HG02759 (cell line): ENCODE measurements around the gene POLR2H.

Source experiments
- ATAC-seq: cut with Tn5 transposase; IDR thresholded peaks from one replicate; pipeline ENCODE4 v1.9.1; 2021; ENCODE audit warnings: mild to moderate bottlenecking, moderate library complexity; ENCODE audit not compliant: unreplicated experiment

POLR2H gene

DNA sequence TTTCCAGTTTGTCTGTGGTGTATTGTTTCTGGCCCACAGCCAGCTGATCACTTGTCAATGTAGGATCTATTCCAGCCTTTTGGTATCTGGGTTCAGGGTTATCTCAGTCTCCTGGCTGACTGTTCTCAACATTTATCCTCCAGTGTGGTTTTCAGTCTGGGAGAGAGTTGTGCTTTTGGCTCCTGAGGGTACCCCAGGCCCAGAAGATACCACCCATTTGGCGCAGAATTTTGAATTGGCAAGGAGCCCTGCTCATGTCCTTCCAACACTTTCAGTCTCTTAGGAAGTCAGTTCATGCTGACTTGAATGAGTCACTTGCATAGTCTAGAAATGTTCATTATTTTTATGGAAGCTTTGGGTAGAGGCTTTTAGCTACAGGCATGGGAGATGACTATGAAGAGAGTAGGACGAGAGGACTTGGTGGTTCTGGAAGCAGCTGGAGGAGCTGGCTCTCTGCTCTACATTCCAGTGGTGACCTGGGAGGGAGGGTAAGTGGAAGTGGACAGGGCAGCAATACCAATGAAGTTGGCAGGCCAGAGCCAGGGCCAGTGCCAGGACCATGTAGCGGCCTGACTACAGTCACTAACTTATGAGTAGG, 7.2 kb downstream of the POLR2H start:
- no peak for ATAC-seq

DNA sequence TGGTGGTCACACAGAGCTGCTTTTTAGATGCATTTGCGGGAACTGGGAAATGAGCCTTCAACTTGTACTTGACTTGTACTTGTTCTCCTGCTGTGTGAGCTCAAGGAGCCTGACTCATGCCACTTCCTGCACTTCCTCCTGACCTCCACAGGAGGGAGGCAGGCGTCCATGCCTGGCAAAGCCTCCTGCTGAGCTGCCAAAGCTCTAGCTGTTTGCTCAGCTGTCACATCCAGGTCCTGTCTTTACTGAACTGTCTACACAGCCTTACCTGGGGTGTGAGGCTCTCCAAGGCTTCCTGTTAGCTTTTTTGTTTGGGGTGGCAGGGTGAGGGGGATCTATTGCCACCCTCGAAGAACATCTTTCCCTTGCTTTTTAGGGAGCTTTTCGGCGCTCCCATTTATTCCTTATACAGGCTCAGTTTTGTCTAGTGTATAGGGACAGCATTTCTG, 10.1 kb downstream of the POLR2H start:
- ATAC-seq, result peak; percentile 76

DNA sequence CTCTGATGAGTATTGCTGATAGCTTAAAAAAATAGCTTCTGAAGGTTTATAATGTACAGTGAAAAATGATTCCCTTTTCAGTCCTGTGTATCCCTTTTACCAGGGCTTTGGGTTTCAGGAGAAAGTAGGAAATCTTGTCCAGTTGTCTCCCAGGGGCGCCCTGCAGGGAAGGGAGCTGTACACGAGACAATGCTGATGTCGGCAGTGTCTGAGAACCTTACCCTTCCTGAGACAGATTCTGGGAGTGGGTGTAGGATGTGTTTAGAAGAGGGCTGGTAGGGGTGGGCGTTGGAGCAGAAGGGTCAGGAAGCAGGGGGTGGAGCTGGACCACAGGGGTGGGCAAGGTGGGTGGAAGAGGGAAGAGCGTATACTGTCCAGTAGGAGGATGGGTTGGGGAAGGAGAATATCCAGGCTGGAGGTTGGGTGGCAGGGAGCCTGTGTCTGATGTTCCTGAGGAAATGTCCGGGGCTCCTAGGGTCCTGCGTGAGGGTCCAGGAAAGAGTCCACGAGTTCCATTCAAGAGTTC, 10.8 kb downstream of the POLR2H start:
- ATAC-seq, result no peak

DNA sequence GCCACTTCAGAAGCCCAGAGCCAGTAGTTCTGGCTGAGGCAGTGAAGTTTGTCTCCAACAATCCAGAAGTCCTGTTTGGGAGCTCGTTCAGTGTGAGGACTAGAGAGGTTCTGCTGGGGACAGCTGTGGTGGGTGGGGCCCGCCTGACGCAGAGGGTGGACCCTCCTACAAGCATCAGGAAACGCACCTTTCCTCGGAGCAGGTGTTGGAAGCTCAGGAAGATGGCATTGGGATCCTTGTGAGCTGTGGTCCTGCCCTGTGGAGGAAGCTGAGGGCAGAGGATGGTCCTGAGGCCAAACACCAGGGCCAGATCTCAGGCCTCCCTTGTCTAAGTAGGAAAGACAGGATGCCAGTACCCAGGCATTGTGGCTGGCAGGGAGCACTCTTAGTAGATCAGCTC, 11.4 kb downstream of the POLR2H start:
- no peak for ATAC-seq

DNA sequence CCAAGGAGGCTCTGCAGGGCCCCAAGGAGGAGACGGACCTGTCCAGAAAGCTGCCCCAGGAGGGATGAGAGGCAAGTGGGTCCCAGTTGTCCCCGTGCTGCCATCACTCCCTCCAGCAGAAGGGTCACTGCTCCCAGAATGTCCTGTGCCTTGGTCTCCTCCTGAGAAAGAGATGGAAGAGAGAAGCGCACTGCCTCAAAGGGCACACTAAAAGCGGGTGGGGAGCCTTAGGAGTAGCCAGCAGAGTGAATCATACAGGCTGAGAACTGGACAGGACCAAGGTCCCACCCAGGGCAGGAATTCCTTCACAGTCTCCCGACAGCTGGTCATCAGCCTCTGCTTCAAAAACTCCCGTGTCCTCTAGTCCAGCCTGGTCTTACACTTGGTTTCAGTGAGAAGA, 11.9 kb downstream of the POLR2H start:
- no peak for ATAC-seq

DNA sequence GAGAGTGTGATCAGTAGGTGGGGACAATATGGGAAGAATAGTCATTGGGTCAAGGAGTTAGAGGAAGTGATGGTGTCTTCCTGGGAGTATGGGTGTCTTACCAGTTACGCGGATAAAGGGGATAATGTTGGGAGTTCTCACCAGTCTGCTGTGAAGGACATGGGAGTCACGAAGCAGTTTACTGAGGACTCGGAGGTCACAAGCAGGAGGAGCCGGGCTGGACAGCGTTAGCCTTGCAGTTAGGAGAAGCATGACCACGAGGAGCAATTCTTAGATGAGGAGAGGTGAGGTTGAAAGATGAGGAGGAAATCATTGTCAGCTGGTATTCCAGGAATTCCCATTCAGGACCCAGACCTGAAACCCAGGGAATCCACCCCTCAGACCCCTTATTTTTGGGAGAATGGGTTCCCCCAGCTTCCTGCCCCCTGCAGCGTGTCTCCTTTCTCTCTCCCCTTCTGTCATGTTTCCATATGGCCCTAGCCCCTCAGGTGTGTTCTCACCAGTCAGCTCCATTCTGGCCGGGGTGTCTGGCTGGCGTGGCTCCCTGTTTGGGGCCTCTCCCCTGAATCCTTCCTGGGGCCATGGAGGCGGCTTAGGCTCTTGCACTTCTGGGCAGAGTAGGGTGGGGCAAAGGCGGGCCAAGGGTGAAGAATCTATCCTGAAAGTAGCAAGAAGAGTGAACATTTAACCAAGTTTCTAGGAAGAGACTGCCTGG, 14.4 kb downstream of the POLR2H start:
- ATAC-seq, result no peak

DNA sequence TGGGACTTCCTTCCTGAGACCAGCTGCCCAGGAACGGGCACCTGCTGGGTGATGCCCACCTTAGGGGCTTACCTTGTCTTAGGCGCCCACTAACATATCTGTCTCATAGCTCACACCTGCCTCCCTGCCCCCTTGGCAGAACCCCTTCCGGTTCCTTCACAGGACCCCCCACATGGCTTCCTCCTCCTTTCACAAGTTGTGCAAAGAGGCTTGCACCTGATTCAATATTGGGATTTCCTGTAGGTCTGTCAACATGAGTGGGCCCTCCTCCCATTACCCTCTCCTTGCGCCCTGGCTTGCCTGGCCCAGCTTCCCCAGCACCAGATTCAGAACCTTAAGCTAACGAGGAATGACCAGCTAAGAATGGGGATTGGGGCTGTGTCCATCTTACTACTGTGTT, 15.9 kb downstream of the POLR2H start:
- ATAC-seq, result no peak

DNA sequence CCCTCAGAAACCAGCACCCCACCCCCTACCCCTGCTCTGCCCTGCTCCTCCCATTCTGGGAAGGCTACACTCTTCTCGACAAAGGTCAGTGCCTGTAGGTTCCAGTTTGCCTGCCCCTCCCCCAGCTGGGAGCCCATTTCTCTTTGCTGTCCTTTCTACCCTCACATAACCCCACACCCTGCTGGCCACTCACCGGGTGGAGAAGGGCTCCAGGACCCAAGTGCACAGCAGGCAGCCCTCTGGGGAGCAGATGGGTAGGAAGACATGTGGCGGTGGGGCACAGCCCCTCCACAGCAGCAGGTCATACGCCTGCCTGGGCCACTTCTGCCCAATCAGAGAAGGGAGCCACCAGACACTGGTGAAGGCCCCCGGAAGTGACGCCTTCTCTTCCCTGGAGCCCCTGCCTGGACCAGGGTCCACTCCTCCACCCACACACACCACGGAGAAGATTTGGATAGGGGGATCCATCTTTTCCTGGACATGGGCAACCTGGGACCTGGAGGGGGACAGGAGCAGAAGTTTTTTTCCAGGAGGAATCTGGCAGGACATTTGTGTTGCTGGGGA, 16.5 kb downstream of the POLR2H start, which contains the start of gene THPO:
Gene THPO (minus strand): TSS at position 326 of the 564 bp plus-strand sequence. CDS start 1,948 bp downstream, outside the sequence.
- ATAC-seq, result no peak

DNA sequence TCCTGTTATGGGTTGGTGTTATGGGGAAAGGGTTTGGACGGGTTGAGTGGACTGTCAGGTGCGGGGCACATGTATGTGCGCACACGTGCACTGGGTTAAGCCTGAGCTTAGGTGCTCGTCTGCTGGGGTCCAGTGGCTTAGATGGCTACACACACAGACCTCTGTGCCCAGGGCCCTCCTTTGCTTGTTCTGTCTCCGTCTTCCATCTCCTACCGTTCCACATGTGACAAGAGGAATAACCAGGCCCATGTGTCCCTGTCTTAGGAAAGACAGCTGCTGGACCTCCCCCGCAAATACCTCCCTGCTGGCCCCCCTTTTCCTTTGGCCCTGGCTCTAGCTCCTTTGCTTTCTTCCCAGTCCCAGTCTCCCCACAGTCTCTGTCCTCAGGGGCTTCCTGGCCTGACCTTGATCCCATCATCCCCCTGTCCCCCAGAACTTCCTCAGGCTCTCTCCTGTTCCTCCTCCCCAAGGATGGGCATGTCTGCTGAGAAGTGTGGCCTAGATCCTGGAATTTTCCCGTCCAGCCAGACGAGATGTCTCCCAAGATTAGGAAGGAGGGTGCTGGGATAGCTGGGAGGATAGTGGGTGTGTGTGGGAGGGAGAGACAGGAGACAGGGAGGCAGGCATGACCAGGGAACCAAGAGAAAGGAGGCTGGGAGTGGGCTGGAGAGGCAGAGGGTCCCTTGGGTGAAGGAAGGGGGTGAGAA, 17.3 kb downstream of the POLR2H start:
- ATAC-seq, result no peak

DNA sequence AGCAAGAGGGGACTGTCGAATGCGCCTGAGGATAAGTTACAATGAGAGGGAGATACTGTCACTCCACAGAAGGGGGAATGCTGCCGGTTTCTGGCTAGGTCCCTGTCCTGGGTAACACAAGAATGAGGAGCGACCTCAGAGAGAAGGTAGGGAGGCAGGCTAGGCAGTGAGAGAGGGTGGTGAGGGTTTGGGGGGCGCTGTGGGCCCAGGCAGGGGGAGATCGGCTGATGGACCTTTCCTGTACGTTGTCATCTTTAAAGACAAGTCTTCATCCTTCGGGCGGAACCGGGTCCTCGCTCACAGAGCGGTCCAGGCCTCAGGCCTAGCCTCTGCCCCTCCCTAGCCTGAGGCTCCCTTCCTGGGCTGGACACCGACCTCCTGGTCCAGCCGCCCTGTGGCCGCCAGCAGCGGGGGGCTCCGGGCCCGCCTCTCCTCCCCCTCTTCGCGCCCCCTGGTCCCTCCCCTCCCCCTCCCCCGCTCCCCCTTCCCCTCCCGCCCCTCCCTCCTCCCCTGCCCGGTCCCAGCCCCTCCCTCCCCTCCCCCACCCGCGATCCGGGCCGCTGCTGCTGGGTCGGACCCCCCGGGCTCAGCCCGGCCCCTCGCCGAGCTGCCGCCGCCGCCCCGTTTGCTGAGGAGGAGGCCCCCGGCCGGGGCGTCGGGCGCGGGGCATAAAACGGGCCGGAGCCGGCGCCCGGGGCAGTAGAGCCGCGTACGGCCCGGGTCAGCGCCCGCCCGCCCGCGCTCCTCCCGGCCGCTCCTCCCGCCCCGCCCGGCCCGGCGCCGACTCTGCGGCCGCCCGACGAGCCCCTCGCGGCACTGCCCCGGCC, 18.1 kb downstream of the POLR2H start, which contains the start of gene CHRD:
Gene CHRD (plus strand): TSS at position 697 of the 827 bp plus-strand sequence. CDS start 265 bp downstream, outside the sequence.
- no peak for ATAC-seq

DNA sequence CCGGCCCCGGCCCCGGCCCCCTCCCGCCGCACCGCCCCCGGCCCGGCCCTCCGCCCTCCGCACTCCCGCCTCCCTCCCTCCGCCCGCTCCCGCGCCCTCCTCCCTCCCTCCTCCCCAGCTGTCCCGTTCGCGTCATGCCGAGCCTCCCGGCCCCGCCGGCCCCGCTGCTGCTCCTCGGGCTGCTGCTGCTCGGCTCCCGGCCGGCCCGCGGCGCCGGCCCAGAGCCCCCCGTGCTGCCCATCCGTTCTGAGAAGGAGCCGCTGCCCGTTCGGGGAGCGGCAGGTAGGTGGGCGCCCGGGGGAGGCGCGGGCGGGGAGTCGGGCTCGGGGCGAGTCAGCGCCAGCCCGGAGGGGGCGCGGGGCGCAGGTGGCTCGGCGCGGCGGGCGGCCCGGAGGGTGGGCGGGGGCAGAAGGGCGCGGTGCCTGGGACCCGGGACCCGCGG, 18.7 kb downstream of the POLR2H start:
- no peak for ATAC-seq

DNA sequence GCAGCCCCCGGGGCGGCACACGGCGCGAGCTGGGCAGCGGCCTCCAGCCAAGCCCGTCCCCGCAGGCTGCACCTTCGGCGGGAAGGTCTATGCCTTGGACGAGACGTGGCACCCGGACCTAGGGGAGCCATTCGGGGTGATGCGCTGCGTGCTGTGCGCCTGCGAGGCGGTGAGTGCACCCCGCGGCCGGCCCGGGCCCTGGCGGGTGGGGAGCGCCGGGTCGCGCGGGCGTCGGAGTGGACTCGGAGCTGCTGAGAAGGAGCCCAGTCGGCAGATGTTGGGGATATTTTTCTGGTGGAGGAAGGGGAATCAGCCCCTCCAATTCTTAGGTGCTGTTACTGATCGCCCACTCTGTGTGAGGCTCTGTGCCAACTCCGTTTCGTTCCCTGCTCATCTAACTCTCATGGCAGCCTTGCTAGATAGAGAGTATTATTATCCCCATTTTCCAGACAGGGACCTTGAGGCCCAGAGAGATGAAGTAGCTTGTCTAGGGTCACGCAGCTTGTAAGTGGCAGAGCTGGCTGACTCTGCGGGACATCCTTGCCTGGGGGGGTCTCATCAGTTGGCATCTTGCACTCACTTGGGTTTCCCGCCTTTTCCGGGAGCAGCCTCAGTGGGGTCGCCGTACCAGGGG, 19.2 kb downstream of the POLR2H start:
- ATAC-seq, result no peak

DNA sequence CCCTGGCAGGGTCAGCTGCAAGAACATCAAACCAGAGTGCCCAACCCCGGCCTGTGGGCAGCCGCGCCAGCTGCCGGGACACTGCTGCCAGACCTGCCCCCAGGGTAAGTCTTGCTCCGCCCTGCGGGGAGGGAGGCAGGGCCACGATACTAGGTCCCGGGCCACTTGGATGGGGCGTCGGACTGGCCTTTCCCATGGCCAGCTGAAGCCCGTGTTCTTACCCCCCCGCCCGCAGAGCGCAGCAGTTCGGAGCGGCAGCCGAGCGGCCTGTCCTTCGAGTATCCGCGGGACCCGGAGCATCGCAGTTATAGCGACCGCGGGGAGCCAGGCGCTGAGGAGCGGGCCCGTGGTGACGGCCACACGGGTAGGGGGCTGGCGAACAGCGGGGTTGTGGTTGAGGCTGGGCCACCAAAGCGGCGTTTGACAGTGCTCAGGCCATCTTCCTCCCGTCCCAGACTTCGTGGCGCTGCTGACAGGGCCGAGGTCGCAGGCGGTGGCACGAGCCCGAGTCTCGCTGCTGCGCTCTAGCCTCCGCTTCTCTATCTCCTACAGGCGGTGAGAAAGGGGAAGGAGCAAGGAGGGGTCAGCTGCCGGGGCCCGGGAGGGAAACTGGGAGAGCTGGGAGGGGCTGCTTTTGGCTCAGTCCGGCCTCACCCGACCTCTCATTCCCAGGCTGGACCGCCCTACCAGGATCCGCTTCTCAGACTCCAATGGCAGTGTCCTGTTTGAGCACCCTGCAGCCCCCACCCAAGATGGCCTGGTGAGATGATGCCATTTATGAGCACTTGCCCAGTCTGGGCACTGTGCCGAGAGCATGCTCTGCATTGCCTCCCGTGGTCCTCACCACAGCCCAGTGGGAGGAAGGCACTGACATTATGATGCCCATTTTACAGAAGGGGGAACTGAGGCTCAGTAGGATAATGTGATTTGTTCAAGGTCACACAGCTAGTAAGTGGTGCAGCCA, 20.0 kb downstream of the POLR2H start:
- ATAC-seq, result no peak

DNA sequence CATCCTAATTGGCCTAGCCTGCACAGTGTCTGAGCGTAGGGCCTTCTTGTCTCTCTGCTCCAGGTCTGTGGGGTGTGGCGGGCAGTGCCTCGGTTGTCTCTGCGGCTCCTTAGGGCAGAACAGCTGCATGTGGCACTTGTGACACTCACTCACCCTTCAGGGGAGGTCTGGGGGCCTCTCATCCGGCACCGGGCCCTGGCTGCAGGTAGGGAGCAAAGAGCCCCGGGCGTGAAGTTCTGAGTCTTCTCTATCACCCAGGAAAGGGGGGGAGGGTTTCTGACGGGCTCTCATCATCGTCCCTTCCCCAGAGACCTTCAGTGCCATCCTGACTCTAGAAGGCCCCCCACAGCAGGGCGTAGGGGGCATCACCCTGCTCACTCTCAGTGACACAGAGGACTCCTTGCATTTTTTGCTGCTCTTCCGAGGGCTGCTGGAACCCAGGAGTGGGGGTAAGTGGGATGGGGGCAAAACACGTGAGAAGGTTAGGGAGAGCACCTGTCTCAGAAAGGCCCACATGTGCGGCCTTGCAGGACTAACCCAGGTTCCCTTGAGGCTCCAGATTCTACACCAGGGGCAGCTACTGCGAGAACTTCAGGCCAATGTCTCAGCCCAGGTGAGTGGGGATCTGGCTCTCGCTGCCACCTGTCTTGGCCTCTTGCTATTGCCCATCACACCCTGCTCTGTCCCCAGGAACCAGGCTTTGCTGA, 21.0 kb downstream of the POLR2H start:
- no peak for ATAC-seq

DNA sequence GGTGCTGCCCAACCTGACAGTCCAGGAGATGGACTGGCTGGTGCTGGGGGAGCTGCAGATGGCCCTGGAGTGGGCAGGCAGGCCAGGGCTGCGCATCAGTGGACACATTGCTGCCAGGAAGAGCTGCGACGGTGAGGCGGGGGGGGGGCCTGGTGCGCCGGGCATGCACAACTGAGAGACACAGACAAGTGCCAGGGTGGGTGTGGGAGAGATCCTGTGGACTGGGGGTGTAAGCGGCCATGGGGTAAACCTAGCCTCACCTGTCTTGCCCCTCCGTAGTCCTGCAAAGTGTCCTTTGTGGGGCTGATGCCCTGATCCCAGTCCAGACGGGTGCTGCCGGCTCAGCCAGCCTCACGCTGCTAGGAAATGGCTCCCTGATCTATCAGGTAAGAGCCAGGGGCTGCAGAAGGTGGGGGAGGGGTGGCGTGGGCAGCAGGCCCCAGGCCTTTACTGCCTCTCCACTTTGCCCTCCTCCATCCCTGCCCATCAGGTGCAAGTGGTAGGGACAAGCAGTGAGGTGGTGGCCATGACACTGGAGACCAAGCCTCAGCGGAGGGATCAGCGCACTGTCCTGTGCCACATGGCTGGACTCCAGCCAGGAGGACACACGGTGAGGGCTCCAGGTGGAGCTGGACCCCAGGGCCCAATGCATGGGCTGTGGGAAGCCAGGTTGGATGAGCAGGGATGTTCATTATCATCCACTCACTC, 21.7 kb downstream of the POLR2H start:
- no peak for ATAC-seq

DNA sequence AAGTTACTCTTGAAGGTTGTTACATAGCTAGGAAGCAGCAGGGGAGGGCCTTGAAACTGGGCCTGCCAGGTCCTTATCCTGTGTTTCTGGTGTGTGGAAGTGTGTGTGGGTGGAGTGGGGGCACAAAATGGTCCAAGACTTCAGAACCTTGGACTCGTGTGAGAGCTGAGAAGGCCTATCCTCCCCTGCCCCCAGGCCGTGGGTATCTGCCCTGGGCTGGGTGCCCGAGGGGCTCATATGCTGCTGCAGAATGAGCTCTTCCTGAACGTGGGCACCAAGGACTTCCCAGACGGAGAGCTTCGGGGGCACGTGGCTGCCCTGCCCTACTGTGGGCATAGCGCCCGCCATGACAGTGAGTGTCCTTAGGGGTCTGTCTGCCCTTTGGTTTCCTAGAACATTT, 22.8 kb downstream of the POLR2H start:
- no peak for ATAC-seq

DNA sequence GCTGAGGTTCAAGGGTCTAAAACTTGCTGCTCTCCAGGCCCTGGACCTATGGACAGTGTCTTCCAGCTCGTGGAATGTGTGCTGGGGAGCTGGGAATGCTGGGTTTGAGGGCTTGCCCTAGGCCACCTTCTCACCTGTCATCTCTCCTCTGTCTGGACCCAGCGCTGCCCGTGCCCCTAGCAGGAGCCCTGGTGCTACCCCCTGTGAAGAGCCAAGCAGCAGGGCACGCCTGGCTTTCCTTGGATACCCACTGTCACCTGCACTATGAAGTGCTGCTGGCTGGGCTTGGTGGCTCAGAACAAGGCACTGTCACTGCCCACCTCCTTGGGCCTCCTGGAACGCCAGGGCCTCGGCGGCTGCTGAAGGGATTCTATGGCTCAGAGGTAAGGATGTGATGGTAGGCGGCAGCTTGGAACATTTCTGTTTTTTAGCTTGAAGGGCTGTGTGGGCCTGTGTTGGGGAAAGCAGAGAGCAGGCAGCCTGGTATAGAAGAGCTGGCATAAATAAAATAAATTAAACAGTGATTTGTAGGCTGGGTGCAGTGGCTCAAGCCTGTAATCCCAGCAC, 23.4 kb downstream of the POLR2H start:
- ATAC-seq, result no peak
